Erythroblast (primary cell): ENCODE data around the gene SIGLEC14.

ENCODE experiments used
- DNase-seq, 2 experiments: peaks; one replicate each; lab custom pipeline; 2025; lab: John Stamatoyannopoulos, UW
- GATA1 ChIP-seq: IDR thresholded peaks from 2 replicates; pipeline ENCODE4 v1.6.1; 2011; ENCODE audit warnings: low read depth, mild to moderate bottlenecking, control low read depth, low read length, moderate library complexity
- POLR2A ChIP-seq: IDR thresholded peaks from 2 replicates; pipeline ENCODE4 v1.6.1; 2011; ENCODE audit warnings: mild to moderate bottlenecking, low read length

Gene SIGLEC14

GRCh38 chr19:51621178-51621577 is 25.4 kb downstream of the SIGLEC14 start:
- TF ChIP-seq POLR2A (no peak), GATA1 (no peak)
- no peak for DNase-seq

DNA sequence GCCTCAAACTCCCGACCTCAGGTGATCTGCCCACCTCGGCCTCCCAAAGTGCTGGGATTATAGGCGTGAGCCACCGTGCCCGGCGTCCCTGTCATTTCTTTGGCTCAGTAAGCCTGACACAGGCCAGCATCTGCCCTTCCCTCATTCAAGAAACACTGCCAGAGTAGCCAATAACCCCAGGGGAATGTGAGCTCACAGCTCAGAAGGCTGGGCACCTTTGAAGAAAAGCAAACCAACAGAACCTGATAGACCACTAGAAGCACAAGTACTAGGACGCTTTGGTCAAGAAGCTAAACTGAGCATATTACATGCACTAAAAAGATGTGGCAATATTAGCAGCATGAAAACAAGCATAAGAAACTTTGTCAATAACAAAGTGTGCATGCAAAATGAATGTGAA is 30.6 kb downstream of the SIGLEC14 start:
- TF ChIP-seq POLR2A (no peak), GATA1 (no peak)
- no peak for DNase-seq

GRCh38 chr19:51614789-51615188 is 31.8 kb downstream of the SIGLEC14 start:
- no peak for DNase-seq
- TF ChIP-seq POLR2A (no peak), GATA1 (no peak)

- TF ChIP-seq POLR2A (no peak), GATA1 (no peak)
- DNase-seq: no peak
Observed at GRCh38 chr19:51610576-51610975, 36.0 kb downstream of the SIGLEC14 start.

DNA sequence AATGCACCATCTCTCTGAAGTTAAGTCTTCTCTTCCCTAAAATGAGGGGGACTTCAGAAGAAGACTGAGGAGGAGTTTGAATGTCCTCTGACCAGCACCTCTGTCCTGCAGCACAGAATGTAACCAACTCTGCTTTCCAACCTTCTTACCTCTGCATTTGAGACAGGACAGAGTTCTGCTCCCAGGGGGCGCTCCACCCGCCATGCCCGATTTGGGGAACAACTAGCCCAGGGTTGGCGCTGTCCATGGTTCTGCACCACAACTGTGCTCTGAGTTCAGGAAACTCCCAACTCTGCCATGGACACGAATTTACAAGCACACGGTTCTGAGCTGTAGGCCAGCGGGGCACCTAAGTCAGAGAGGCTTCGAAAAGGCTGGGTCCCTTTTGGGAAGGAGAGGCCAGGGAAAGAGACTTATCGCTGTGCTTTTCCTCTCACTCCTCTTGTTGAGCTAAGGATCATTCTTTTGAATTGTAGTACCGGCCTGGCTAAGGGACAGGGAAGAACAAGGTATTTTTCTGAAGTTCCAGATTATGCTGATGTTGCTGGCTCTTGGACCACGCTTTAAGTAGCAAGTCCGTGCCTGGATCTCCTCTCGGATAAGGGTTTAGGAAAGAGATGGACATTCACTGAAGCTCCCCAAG is 38.6 kb downstream of the SIGLEC14 start:
- TF ChIP-seq POLR2A: no peak
- TF ChIP-seq GATA1: no peak
- peak; percentile 86 to 91 for DNase-seq

GRCh38 chr19:51607077-51607476 is 39.5 kb downstream of the SIGLEC14 start:
- no peak for DNase-seq
- no peak for TF ChIP-seq POLR2A
- TF ChIP-seq GATA1: no peak

- DNase-seq: no peak
- TF ChIP-seq GATA1 (no peak), POLR2A (no peak)
Observed at GRCh38 chr19:51602189-51602854, 44.3 kb downstream of the SIGLEC14 start.

GRCh38 chr19:51600940-51601580 is 45.6 kb downstream of the SIGLEC14 start:
- no peak for DNase-seq

DNA sequence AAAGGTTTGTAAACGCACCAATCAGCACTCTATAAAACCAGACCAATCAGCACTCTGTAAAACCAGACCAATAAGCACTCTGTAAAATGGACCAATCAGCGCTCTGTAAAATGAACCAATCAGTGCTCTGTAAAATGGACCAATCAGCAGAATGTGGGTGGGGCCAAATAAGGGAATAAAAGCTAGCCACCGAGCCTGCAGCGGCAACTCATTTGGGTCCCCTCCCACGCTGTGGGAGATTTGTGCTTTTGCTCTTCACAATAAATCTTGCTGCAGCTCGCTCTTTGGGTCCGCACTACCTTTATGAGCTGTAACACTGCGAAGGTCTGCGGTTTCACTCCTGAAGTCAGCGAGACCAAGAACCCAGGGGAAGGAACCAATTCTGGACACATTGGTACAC is 47.5 kb downstream of the SIGLEC14 start:
- TF ChIP-seq GATA1 (no peak), POLR2A (no peak)

More at GRCh38 chr19:51600940-51601580, 45.6 kb downstream of the SIGLEC14 start:
- TF ChIP-seq GATA1: no peak
- TF ChIP-seq POLR2A: no peak

DNA sequence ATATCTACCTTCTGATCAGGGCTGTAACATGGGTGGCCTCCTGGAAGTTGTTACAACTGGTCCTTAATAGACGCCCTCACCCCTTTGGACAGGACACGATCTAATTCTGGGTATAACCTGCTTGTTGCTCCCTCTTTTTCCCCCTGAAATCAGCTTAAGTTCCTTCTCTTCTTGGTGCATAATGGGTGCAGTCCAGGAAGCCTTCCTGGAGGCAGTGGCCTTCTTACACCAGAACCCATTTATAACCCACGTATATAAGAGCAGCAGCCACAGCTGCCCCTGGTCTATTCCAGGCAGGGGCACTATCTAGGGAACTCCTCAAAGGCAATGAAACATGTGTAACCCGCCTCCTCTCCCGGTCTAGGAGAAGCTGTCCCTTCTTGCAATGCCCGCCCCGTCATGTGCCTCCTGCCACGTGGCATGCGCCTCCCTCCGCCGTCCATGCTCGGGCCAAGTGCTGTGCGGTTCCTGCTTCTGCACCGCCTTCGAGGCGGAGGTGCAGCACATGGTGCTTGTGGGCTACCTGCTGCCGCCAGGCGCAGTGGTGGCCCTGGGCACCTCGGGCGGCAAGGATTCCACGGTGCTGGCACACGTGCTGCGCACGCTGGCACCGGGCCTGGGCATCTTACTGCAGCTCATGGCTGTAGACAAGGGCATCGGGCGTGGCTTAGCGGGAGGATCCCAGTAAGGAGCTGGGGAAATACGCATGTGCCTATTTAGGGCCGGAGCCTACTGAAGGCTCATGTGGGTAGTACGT is 48.3 kb downstream of the SIGLEC14 start:
- TF ChIP-seq POLR2A: no peak
- TF ChIP-seq GATA1: no peak
- DNase-seq: no peak

More for the DNA sequence above, 47.5 kb downstream of the SIGLEC14 start:
- peak in 1 of 2 experiments; percentile 15 for DNase-seq

DNA sequence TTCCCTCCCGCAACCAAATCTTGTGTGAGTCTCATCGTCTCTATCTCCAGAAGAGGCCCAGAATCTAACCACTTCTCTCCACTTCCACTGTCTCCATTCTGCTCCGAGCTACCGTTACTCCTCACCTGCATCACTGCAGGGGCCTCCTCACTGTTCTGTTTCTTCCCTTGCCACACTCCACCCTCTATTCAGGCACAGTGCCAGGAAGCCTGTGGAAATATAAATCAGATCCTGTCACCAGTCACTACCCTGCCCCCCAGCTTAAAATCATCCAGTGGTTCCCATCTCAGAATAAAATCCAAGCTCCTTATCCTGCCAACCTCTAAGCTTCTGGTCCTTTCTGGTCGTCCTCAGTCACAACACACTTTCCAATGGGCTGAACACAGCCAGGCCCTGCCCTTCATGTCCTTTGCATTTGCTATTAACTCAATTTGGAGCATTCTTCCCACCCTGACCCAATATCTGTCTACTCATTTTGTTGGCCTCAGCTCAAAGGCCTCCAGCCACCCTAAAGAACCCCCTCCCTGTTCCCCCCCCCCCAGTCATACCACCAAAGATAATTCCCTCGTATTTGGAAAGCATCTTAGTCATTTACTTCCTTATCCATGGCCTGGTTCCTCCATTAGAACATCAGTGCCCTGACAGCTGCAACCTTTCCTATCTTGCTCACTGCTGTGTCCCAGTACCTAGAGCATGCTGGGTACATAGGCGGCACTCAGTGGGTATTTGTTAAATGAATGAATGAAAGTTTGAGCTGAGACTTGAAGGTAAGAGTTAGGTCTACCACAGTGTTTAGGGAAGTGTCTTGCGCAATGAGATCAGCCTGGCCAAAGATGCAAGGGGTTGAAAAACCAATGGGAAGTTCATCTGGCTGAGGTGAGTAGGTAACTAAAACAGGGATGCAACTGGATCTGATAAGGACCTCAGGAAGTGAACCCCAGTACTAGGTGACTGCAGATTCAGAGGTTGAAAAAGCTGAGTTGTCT is 51.1 kb downstream of the SIGLEC14 start:
- DNase-seq: no peak
- TF ChIP-seq GATA1 (no peak), POLR2A (no peak)

DNA sequence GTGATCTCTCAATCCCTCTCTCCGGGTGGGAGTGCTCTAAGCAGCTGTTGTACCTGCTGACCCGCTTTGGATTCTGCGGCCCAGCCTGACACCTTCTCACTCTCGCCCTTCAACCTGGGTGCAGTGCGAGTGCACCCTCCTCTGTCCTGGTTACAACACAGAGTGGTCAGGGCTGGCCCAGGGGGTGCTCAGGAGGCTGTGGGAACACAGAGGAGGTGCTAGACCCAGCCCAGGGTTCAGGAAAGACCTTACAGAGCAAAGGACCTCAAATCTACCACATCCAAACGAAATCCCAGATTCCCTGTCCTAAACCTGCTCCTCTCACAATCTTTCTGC is 51.9 kb downstream of the SIGLEC14 start:
- no peak for DNase-seq
- TF ChIP-seq POLR2A: no peak
- no peak for TF ChIP-seq GATA1

DNA sequence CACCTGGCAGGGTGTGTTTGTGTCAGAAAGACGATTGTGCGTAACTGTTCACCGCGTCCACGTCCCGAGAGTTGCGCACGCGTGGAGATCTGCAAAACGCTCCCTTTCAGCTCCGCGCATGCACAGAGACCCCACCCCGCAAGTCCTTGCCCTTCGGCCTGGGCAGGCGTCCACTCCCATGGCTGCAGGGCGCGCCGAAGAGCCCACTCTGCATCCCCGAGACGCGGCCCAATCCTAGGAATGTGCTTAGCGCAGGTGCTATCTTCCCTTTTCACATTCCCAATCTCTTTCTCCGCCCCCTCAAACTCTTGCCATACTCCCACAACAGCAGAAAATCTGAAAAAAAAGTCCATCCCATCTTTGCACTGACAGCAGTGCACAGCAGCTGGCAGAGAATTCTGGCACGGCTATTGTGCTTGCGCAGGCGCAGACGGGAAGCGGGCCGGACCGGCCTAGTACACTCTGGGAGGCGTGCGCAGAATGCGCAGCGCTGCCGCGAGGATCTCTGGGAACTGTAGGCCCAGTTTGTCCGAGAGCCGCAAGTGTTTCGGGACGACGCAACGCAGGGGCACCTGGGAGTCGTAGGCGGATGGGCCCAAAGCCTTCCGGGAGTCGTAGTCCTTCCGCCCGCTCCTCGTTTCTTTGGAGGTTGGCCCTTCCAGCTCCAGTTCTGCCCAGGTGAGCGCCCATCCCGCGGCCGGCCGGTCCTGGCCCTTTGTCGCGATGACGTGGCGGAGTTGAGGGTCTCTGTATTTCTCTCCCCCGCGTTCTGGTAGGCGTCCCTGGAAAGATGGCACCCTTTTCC is 52.5 kb downstream of the SIGLEC14 start:
- DNase-seq: peak; percentile 98
- no peak for TF ChIP-seq GATA1
- TF ChIP-seq POLR2A: peak; percentile 14
